ENCODE results near the gene RET.

RET gene

GRCh38 chr10:43177595-43177994, 100.7 kb downstream of the RET start:
- DNase-seq: no peak
